Cardiac muscle cell (in vitro differentiated cells and primary cell): ENCODE data around the gene GDF2. TPM values are rescaled to one million over a fixed set of nuclear protein-coding genes. Genes with fewer than 3 reads are reported as not detected.

Experiments
- DNase-seq, 2 donors: peaks; one replicate each; pipeline versions ENCODE4 v3.0.0 to v3.0.0-alpha.2; 2010 to 2017; ENCODE audit warnings: low read depth in 1 of 2, low spot score in 1 of 2
- H3K27ac ChIP-seq: fragments of 200-600 bp; sonication (generic); 2 replicates; pipeline ENCODE4 v1.5.1; 2016
- H3K27me3 ChIP-seq: fragments of 200-600 bp; sonication (generic); 2 replicates; pipeline ENCODE4 v1.6.0; 2016; ENCODE audit warnings: control low read depth
- H3K36me3 ChIP-seq: fragments of 200-600 bp; sonication (generic); 2 replicates; pipeline ENCODE4 v1.5.1; 2016; ENCODE audit warnings: control low read depth
- H3K4me1 ChIP-seq: fragments of 200-600 bp; sonication (generic); 2 replicates; pipeline ENCODE4 v1.8.1; 2017; ENCODE audit warnings: low read depth, mild to moderate bottlenecking, mixed run types
- H3K4me3 ChIP-seq: fragments of 200-600 bp; sonication (generic); 2 replicates; pipeline ENCODE4 v1.5.1; 2016; ENCODE audit warnings: mild to moderate bottlenecking
- H3K9me3 ChIP-seq: fragments of 200-600 bp; sonication (generic); 2 replicates; pipeline ENCODE4 v1.5.1; 2017; ENCODE audit warnings: low read depth, mild to moderate bottlenecking, control low read depth
- CTCF ChIP-seq: IDR thresholded peaks from 2 replicates; pipeline ENCODE4 v1.5.1; 2012; ENCODE audit warnings: low read depth, mild to moderate bottlenecking, low read length
- polyA plus RNA-seq: library from polyadenylated mRNA; unstranded; fragments of >200 nt; fragmentation: Nextera tagmentation; extraction: Ambion mirVana; gene quantifications from 2 replicates; pipeline ENCODE4 v1.2.1, GENCODE V29; 2016
- total RNA-seq: library from RNA; depleted of rRNA; stranded (reverse); fragments of >200 nt; gene quantifications from 2 replicates; pipeline ENCODE4 v1.2.3, GENCODE V29; 2016

Gene GDF2
- total and polyA plus RNA-seq, 2 experiments from 2014 or later: 3.5 to 4.4 TPM

GRCh38 chr10:47323087-47323486 is 833 bp downstream of the GDF2 start:
- no peak for TF ChIP-seq CTCF
- H3K4me1 ChIP-seq: peaks cover 51% of the 10 kb centered on the region
- no peak overlapping the region for H3K4me3 ChIP-seq
- H3K27me3 ChIP-seq: no peaks in the 10 kb centered on the region
- H3K9me3 ChIP-seq: no peaks in the 10 kb centered on the region
- H3K36me3 ChIP-seq: no peaks in the 10 kb centered on the region
- H3K27ac ChIP-seq: peak overlapping the region; percentile 24
- DNase-seq: no peak

DNA sequence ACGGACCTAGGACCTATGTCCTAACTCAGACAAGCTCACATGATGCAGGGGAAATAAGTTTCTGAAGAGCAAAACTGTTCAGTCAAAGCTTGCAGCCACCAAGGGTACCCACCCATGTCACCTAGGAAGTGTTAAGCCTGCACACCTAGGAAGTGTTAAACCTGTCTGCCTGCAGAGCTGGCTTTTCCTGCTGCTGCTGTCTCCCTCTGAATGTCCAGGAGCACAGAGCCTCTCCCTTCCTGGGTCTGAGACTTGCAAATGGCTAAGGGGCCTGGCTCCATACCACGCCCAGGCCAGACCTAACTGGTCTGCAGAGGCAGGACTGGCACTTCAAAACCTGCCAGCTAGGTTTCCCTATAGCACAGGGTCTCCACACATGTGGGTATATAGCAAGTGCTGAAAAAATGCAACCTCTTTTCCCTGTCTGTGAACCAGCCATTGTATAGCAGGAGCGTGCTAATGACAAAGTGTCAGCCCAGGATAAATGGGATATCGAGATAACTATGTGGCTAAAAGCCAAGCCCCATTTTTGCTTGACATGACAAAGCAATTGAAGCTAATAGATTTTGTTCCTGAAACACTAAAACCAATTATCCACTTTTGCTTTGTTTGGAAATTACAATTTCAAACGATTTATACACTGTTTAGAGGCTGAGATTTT is 1.5 kb downstream of the GDF2 start:
- Histone ChIP-seq H3K4me1 (peaks cover 51% of the 10 kb centered on the region), H3K9me3 (no peaks in the 10 kb centered on the region), H3K36me3 (no peaks in the 10 kb centered on the region), H3K27ac (peak overlapping the region; percentile 24), H3K27me3 (no peaks in the 10 kb centered on the region), H3K4me3 (no peak overlapping the region)
- no peak for TF ChIP-seq CTCF
- peak in 1 of 2 donors; percentile 46 for DNase-seq

- peak overlapping the region; percentile 74 for H3K27ac ChIP-seq
- DNase-seq: no peak
- H3K4me1 ChIP-seq: peaks cover 48% of the 10 kb centered on the region
- H3K4me3 ChIP-seq: no peak overlapping the region
- H3K36me3 ChIP-seq: no peaks in the 10 kb centered on the region
- no peaks in the 10 kb centered on the region for H3K27me3 ChIP-seq
- no peak for TF ChIP-seq CTCF
- no peaks in the 10 kb centered on the region for H3K9me3 ChIP-seq
These were observed 3.3 kb downstream of the GDF2 start for GRCh38 chr10:47325303-47326291.

DNA sequence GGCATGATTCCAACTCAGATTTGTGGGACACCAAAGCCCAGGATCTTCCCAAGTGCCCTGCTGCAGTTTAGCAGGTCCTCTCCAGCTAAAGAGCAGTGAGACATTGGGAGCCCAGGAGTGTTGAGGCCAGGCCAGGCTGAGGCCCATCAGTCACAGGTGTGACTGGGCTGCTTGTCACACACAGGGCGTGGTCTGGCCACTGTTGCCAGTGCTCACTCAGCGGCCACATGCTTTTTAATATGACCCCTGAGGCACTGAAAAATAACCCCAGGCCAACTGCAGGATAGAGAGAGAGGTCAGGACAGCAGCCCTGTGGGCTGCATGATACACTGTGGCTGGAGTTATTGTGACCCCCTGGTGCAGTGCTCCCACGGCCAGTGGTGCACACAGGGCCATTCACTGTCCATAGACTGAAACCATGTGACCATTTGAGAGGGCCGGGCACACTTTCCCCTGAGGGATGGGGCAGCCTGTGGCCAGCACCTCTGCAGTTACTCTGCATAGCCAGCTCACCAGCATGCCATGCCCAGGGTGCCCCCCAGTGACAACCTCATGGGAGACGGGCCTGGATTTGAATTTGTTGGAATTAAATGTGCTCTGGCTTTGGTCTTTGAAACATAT is 4.2 kb downstream of the GDF2 start:
- TF ChIP-seq CTCF: no peak
- Histone ChIP-seq H3K9me3 (no peaks in the 10 kb centered on the region), H3K27ac (peak overlapping the region; percentile 74), H3K36me3 (no peaks in the 10 kb centered on the region), H3K4me1 (peaks cover 40% of the 10 kb centered on the region), H3K4me3 (no peak overlapping the region), H3K27me3 (no peaks in the 10 kb centered on the region)
- DNase-seq: no peak

GRCh38 chr10:47326927-47327330 is 4.7 kb downstream of the GDF2 start:
- Histone ChIP-seq H3K4me3 (no peak overlapping the region), H3K27ac (peak overlapping the region; percentile 74), H3K27me3 (no peaks in the 10 kb centered on the region), H3K9me3 (no peaks in the 10 kb centered on the region), H3K36me3 (no peaks in the 10 kb centered on the region), H3K4me1 (peaks cover 35% of the 10 kb centered on the region)
- peak in 1 of 2 donors; percentile 57 for DNase-seq
- no peak for TF ChIP-seq CTCF
